HepG2 (cell line): ENCODE measurements around the gene ESRP2. TPM values are rescaled to one million over a fixed set of nuclear protein-coding genes. Genes with fewer than 3 reads are reported as not detected.

Experiments used
- CBX1 ChIP-seq: IDR thresholded peaks from one replicate; pipeline ENCODE4 v1.6.1; 2016; ENCODE audit warnings: antibody characterized with exemption, low read depth
- CBX2 ChIP-seq, 2 experiments: fragments of 200-600 bp in 1 of 2; sonication (generic); formaldehyde crosslinking in 1 of 2; IDR thresholded peaks; 2 replicates each; pipeline versions ENCODE4 v1.7.0 to v1.8.1; 2018 to 2022; ENCODE audit warnings: low read depth in 2 of 2, low read length in 1 of 2, mild to moderate bottlenecking in 1 of 2, missing genetic modification reagents in 1 of 2
- HMGA1 ChIP-seq: sonication (generic); formaldehyde crosslinking; conservative IDR thresholded peaks from 2 replicates; pipeline ENCODE4 v1.4.0; 2020; ENCODE audit warnings: missing genetic modification reagents
- KDM2A ChIP-seq: sonication (generic); formaldehyde crosslinking; IDR thresholded peaks from 2 replicates; pipeline ENCODE4 v1.4.0; 2020; ENCODE audit warnings: low read depth, missing genetic modification reagents, borderline replicate concordance
- RBM22 ChIP-seq: fragments of 200-400 bp; formaldehyde crosslinking; optimal IDR thresholded peaks from 2 replicates; pipeline ENCODE3; 2017; ENCODE audit warnings: mild to moderate bottlenecking, low read length, moderate library complexity
- SMYD3 ChIP-seq: sonication (generic); formaldehyde crosslinking; IDR thresholded peaks from 2 replicates; pipeline ENCODE4 v1.8.1; 2023; ENCODE audit warnings: mild to moderate bottlenecking, missing genetic modification reagents
- ZNF3 ChIP-seq: IDR thresholded peaks from 2 replicates; pipeline ENCODE4 v1.7.0; 2017; ENCODE audit warnings: inconsistent platforms
- ZNF546 ChIP-seq: sonication (generic); formaldehyde crosslinking; conservative IDR thresholded peaks from 2 replicates; pipeline ENCODE4 v1.8.1; 2023; ENCODE audit warnings: mild to moderate bottlenecking, missing genetic modification reagents
- ZNF562 ChIP-seq: sonication (generic); formaldehyde crosslinking; IDR thresholded peaks from 2 replicates; pipeline ENCODE4 v1.8.0; 2022; ENCODE audit warnings: missing genetic modification reagents, borderline replicate concordance
- ZNF724P ChIP-seq: sonication (generic); formaldehyde crosslinking; IDR thresholded peaks from 2 replicates; pipeline ENCODE4 v1.8.0; 2022; ENCODE audit warnings: missing genetic modification reagents, borderline replicate concordance
- polyA plus RNA-seq, 8 experiments: library from polyadenylated mRNA; depleted of rRNA in 3 of 8; stranded (reverse) in 7 of 8; unstranded in 1 of 8; fragments of >200 nt; fragmentation: Illumina TruSeq in 4 of 8; extraction: Trizol in 4 of 8; gene quantifications; 2 replicates each; pipeline versions ENCODE4 v1.2.1 to v1.2.3, GENCODE V29; 2011 to 2016; ENCODE audit warnings: low read depth in 4 of 8, missing spikeins in 1 of 8, mixed read lengths in 1 of 8; ENCODE audit not compliant: insufficient read depth in 1 of 8
- total RNA-seq, 5 experiments: library from RNA; depleted of rRNA; stranded (reverse); fragments of >200 nt; fragmentation: Illumina TruSeq; extraction: Trizol; gene quantifications; 2 replicates each; pipeline ENCODE4 v1.2.3, GENCODE V29; 2016; ENCODE audit warnings: low read depth in 1 of 5
- TF ChIP-seq, protein P1 (sequence below): sonication (generic); formaldehyde crosslinking; IDR thresholded peaks from 2 replicates; pipeline ENCODE4 v1.4.0; 2020; ENCODE audit warnings: missing genetic modification reagents, borderline replicate concordance
- TF ChIP-seq, protein P2 (sequence below): sonication (generic); formaldehyde crosslinking; conservative IDR thresholded peaks from 2 replicates; pipeline ENCODE4 v1.5.0; 2020; ENCODE audit warnings: missing genetic modification reagents
- TF ChIP-seq, protein P3 (sequence below): sonication (generic); formaldehyde crosslinking; IDR thresholded peaks from 2 replicates; pipeline ENCODE4 v1.5.0; 2020; ENCODE audit warnings: mild to moderate bottlenecking, missing genetic modification reagents
- TF ChIP-seq, protein P4 (sequence below): sonication (generic); formaldehyde crosslinking; IDR thresholded peaks from 2 replicates; pipeline ENCODE4 v1.5.0; 2020; ENCODE audit warnings: mild to moderate bottlenecking, missing genetic modification reagents, borderline replicate concordance

ESRP2 gene
- total and polyA plus RNA-seq, 2 of the 13 experiments (the other 11 are each of a cell fraction or from before 2014, with no cell fraction given) = 21.1 to 32.4 TPM

DNA sequence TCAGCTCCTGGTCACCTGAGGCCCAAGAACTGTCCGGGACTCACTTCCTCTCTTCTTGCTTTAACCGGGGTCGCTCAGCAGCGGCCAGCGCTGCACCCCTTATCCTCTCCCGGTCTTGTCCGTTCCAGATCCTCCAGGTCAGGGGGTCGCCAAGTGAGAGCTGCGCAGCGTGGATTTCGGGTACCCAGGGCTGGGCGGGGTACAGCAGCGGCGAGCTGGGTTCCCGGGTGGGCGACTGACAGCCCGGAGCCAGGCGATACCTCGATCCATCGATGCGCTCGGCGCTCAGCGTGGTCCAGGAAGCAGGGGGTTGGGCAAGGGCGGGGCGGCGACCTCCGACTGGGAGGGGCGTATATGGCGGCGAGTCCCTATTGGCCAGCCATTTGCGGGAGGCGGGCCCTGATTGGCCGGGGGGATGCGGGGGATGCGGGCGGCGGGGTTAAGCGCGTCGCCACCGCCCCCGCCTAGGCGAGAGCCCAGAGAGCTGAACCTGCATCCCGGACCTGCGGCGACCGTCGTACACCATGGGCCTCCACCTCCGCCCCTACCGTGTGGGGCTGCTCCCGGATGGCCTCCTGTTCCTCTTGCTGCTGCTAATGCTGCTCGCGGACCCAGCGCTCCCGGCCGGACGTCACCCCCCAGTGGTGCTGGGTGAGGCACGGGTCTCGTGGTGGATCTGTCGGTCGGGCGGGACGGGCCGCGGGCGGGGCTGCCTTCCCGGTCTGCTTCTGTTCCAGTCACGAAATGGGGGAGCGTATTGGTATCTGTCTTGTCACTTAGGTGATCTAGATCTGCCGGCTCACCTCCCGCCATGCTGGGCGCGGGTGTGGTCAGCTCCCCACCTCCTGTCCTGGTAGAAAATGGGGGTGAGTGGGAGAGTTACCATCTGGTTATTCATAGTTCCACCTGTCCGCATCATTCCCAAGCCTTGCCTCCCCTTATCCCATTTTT lies 9.3 kb upstream of the ESRP2 start, which contains the start of gene PLA2G15 (continued):
- TF ChIP-seq, protein P1, sequence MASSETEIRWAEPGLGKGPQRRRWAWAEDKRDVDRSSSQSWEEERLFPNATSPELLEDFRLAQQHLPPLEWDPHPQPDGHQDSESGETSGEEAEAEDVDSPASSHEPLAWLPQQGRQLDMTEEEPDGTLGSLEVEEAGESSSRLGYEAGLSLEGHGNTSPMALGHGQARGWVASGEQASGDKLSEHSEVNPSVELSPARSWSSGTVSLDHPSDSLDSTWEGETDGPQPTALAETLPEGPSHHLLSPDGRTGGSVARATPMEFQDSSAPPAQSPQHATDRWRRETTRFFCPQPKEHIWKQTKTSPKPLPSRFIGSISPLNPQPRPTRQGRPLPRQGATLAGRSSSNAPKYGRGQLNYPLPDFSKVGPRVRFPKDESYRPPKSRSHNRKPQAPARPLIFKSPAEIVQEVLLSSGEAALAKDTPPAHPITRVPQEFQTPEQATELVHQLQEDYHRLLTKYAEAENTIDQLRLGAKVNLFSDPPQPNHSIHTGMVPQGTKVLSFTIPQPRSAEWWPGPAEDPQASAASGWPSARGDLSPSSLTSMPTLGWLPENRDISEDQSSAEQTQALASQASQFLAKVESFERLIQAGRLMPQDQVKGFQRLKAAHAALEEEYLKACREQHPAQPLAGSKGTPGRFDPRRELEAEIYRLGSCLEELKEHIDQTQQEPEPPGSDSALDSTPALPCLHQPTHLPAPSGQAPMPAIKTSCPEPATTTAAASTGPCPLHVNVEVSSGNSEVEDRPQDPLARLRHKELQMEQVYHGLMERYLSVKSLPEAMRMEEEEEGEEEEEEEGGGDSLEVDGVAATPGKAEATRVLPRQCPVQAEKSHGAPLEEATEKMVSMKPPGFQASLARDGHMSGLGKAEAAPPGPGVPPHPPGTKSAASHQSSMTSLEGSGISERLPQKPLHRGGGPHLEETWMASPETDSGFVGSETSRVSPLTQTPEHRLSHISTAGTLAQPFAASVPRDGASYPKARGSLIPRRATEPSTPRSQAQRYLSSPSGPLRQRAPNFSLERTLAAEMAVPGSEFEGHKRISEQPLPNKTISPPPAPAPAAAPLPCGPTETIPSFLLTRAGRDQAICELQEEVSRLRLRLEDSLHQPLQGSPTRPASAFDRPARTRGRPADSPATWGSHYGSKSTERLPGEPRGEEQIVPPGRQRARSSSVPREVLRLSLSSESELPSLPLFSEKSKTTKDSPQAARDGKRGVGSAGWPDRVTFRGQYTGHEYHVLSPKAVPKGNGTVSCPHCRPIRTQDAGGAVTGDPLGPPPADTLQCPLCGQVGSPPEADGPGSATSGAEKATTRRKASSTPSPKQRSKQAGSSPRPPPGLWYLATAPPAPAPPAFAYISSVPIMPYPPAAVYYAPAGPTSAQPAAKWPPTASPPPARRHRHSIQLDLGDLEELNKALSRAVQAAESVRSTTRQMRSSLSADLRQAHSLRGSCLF (CRISPR knock-in tag) = no peak
- no peak for TF ChIP-seq RBM22
- peak; percentile 62; the same call in 1 of the 2 replicates for TF ChIP-seq ZNF724P (CRISPR knock-in tag)
- TF ChIP-seq ZNF3 = no peak
- TF ChIP-seq, protein P2, sequence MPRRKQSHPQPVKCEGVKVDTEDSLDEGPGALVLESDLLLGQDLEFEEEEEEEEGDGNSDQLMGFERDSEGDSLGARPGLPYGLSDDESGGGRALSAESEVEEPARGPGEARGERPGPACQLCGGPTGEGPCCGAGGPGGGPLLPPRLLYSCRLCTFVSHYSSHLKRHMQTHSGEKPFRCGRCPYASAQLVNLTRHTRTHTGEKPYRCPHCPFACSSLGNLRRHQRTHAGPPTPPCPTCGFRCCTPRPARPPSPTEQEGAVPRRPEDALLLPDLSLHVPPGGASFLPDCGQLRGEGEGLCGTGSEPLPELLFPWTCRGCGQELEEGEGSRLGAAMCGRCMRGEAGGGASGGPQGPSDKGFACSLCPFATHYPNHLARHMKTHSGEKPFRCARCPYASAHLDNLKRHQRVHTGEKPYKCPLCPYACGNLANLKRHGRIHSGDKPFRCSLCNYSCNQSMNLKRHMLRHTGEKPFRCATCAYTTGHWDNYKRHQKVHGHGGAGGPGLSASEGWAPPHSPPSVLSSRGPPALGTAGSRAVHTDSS = no peak
- 0 out of 2 replicates have a peak, but pooled peaks have one; percentile 12 for TF ChIP-seq SMYD3 (CRISPR knock-in tag)
- TF ChIP-seq, protein P3, sequence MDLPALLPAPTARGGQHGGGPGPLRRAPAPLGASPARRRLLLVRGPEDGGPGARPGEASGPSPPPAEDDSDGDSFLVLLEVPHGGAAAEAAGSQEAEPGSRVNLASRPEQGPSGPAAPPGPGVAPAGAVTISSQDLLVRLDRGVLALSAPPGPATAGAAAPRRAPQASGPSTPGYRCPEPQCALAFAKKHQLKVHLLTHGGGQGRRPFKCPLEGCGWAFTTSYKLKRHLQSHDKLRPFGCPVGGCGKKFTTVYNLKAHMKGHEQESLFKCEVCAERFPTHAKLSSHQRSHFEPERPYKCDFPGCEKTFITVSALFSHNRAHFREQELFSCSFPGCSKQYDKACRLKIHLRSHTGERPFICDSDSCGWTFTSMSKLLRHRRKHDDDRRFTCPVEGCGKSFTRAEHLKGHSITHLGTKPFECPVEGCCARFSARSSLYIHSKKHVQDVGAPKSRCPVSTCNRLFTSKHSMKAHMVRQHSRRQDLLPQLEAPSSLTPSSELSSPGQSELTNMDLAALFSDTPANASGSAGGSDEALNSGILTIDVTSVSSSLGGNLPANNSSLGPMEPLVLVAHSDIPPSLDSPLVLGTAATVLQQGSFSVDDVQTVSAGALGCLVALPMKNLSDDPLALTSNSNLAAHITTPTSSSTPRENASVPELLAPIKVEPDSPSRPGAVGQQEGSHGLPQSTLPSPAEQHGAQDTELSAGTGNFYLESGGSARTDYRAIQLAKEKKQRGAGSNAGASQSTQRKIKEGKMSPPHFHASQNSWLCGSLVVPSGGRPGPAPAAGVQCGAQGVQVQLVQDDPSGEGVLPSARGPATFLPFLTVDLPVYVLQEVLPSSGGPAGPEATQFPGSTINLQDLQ (CRISPR knock-in tag) = no peak
- peak; percentile 87 for TF ChIP-seq CBX1
- TF ChIP-seq CBX2 (IDR thresholded peaks at IDR 0.05; ENCODE audit: low read depth, low read length) = no peak
- TF ChIP-seq CBX2 (CRISPR knock-in tag; IDR thresholded peaks at IDR 0.05; ENCODE audit: low read depth) = no peak
- no peak for TF ChIP-seq ZNF562 (CRISPR knock-in tag)
- no peak for TF ChIP-seq HMGA1
- TF ChIP-seq, protein P4, sequence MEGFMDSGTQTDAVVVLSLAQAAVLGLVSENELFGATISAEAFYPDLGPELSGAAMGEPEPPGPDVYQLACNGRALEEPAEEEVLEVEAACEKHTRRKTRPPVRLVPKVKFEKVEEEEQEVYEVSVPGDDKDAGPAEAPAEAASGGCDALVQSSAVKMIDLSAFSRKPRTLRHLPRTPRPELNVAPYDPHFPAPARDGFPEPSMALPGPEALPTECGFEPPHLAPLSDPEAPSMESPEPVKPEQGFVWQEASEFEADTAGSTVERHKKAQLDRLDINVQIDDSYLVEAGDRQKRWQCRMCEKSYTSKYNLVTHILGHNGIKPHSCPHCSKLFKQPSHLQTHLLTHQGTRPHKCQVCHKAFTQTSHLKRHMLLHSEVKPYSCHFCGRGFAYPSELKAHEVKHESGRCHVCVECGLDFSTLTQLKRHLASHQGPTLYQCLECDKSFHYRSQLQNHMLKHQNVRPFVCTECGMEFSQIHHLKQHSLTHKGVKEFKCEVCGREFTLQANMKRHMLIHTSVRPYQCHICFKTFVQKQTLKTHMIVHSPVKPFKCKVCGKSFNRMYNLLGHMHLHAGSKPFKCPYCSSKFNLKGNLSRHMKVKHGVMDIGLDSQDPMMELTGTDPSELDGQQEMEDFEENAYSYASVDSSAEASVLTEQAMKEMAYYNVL = 0 out of 2 replicates have a peak, but pooled peaks have one; percentile 61
- peak; percentile 89 for TF ChIP-seq KDM2A (CRISPR knock-in tag)
- TF ChIP-seq ZNF546 (CRISPR knock-in tag) = peak; percentile 74; the same call in 1 of the 2 replicates
